HK-2 (cell line): ENCODE results near the gene SYT15.
"Not testable (repeated sequence)": the region's sequence is repeated elsewhere in the genome, so short reads cannot be mapped to it uniquely, and the experiment has no call there.

Experiments used
- DNase-seq: peaks from one replicate; pipeline ENCODE4 v3.0.0-alpha.2; 2018; ENCODE audit not compliant: unreplicated experiment

The SYT15 gene

GRCh38 chr10:46589589-46589988 lies 10.7 kb downstream of the SYT15 start:
- not testable (repeated sequence) for DNase-seq

GRCh38 chr10:46591053-46591452 lies 12.1 kb downstream of the SYT15 start:
- DNase-seq = not testable (repeated sequence)

GRCh38 chr10:46593307-46593706 lies 14.4 kb downstream of the SYT15 start:
- DNase-seq = not testable (repeated sequence)

GRCh38 chr10:46594453-46595063 lies 15.6 kb downstream of the SYT15 start:
- DNase-seq = not testable (repeated sequence)

- not testable (repeated sequence) for DNase-seq
These were observed 17.6 kb downstream of the SYT15 start for GRCh38 chr10:46596570-46596969.

- not testable (repeated sequence) for DNase-seq
These were observed 18.8 kb downstream of the SYT15 start for GRCh38 chr10:46597616-46598246.

- not testable (repeated sequence) for DNase-seq
These were observed 21.6 kb downstream of the SYT15 start for GRCh38 chr10:46600516-46600915.

GRCh38 chr10:46615540-46615939 lies 36.6 kb downstream of the SYT15 start:
- DNase-seq = not testable (repeated sequence)

GRCh38 chr10:46616227-46616626 lies 37.3 kb downstream of the SYT15 start:
- DNase-seq = not testable (repeated sequence)

- not testable (repeated sequence) for DNase-seq
These were observed 38.2 kb downstream of the SYT15 start for GRCh38 chr10:46617134-46617533.

- not testable (repeated sequence) for DNase-seq
These were observed 39.0 kb downstream of the SYT15 start for GRCh38 chr10:46617913-46618312.

- not testable (repeated sequence) for DNase-seq
These were observed 45.1 kb downstream of the SYT15 start for GRCh38 chr10:46623899-46624654.

GRCh38 chr10:46629805-46630204 lies 50.9 kb downstream of the SYT15 start:
- not testable (repeated sequence) for DNase-seq

- not testable (repeated sequence) for DNase-seq
These were observed 51.9 kb downstream of the SYT15 start for GRCh38 chr10:46630816-46631215.

GRCh38 chr10:46631683-46632082 lies 52.8 kb downstream of the SYT15 start:
- DNase-seq = not testable (repeated sequence)

- not testable (repeated sequence) for DNase-seq
These were observed 55.8 kb downstream of the SYT15 start for GRCh38 chr10:46634698-46635097.

GRCh38 chr10:46635364-46635959 lies 56.5 kb downstream of the SYT15 start:
- DNase-seq = not testable (repeated sequence)

GRCh38 chr10:46640005-46640404 lies 61.1 kb downstream of the SYT15 start:
- not testable (repeated sequence) for DNase-seq
